OCI-LY3 (cell line): ENCODE data around the gene ARHGAP15.

Experiments used
- CTCF ChIP-seq: fragments of 200-600, 300-600 bp; sonication (generic); IDR thresholded peaks from 2 replicates; pipeline ENCODE4 v1.5.1; 2014; ENCODE audit warnings: antibody characterized with exemption, low read length, low read depth
- EZH2phosphoT487 ChIP-seq: fragments of 200-600 bp; shearing (Covaris generic); IDR thresholded peaks from 2 replicates; pipeline ENCODE4 v1.6.1; 2018; ENCODE audit warnings: antibody characterized with exemption, mixed run types, low read depth

DNA sequence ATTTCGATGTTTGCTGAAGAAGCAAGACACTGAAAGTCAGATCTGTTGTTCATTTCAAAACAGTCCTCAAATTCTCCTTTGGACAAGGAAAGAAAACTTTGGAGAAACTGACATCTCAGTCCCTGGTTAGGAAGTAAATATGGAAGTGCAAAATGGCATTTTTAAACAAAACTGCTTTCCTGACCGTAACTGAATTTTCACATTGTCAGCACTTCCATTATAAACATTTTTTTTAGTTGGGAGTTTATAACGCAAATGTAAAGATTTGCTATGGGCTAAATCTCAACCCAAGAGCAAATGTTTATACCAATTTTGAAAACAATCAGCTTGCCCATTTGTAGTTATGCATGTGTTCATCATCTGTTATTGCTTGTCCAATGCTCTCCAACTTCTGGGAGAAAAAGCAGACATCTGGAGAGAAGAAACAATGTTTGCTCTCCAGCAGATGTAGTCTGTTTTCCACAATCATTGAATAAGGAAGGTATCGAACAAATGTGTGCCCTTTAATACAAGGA, 520.1 kb downstream of the ARHGAP15 start:
- TF ChIP-seq EZH2phosphoT487 (no peak), CTCF (no peak)
